ENCODE results near the gene TMEM54.

Gene TMEM54

DNA sequence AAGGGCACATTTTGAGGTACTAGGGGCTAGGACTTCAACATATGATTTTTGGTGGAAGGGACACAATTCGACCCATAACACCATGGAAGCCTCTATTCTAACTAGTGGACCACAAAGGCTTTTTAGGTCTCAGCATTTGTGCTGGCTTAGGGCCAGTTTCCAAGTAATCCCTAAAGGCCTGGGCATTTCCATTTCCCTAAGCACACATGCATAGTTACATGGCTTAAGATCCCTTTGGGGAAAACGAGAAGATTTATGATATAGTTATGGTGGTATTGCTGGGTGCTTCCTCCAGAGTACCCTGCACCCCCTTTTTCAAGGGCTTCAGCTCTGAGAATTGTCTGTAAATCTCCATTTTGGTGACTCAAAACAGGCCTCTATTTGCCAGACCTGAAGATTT, 28.2 kb upstream of the TMEM54 start:
- DNase-seq (ENCODE audit: low read depth): no peak
- TF ChIP-seq, protein P1, sequence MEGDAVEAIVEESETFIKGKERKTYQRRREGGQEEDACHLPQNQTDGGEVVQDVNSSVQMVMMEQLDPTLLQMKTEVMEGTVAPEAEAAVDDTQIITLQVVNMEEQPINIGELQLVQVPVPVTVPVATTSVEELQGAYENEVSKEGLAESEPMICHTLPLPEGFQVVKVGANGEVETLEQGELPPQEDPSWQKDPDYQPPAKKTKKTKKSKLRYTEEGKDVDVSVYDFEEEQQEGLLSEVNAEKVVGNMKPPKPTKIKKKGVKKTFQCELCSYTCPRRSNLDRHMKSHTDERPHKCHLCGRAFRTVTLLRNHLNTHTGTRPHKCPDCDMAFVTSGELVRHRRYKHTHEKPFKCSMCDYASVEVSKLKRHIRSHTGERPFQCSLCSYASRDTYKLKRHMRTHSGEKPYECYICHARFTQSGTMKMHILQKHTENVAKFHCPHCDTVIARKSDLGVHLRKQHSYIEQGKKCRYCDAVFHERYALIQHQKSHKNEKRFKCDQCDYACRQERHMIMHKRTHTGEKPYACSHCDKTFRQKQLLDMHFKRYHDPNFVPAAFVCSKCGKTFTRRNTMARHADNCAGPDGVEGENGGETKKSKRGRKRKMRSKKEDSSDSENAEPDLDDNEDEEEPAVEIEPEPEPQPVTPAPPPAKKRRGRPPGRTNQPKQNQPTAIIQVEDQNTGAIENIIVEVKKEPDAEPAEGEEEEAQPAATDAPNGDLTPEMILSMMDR (IDR thresholded peaks at IDR 0.05; ENCODE audit: insufficient read depth, low read depth, low read length, missing control alignments): no peak
- H3K4me3 ChIP-seq (ENCODE audit: low read depth, low read length): no peak overlapping the region

DNA sequence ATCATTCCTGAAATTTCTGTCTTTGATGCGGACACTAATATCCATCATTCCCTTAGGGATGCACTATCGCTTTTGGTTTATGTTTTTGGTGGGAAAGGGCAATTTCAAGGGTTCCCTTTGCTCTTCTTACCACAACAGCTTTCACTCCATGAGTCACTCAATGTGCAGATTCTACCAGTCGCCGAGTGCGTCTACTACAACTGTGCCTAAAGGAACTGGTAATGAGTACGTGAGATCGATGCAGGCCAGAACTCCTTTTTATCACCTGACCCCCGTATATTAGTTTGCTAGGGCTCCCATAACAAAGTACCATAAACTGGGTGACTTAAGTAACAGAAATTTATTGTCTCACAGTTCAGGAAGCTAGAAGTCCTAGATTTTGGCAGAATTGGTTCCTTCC, 27.5 kb upstream of the TMEM54 start:
- H3K4me3 ChIP-seq (ENCODE audit: low read depth, low read length): no peak overlapping the region
- DNase-seq (ENCODE audit: low read depth): no peak
- TF ChIP-seq, protein P1 (IDR thresholded peaks at IDR 0.05; ENCODE audit: insufficient read depth, low read depth, low read length, missing control alignments): no peak

DNA sequence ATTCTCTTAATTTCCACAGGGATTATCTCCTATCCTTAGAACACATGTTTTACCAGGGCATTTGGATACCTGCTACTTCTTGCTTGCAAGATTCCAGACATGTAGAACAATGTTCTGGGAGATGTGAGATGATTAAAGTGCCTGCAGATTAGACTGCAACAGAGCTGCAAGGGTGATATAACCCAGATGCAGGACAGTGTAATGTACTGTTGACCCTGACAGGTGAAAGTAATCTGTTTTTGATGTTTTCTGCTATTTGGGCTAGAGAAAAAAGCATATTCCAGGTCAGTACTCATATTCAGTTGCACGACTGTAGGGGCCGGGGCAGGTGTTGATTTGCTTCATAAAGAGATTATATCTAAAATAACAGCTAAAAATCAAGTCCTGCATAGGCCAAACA, 27.1 kb upstream of the TMEM54 start:
- no peak overlapping the region for H3K4me3 ChIP-seq (ENCODE audit: low read depth, low read length)
- TF ChIP-seq, protein P1 (IDR thresholded peaks at IDR 0.05; ENCODE audit: insufficient read depth, low read depth, low read length, missing control alignments): no peak
- DNase-seq (ENCODE audit: low read depth): no peak

DNA sequence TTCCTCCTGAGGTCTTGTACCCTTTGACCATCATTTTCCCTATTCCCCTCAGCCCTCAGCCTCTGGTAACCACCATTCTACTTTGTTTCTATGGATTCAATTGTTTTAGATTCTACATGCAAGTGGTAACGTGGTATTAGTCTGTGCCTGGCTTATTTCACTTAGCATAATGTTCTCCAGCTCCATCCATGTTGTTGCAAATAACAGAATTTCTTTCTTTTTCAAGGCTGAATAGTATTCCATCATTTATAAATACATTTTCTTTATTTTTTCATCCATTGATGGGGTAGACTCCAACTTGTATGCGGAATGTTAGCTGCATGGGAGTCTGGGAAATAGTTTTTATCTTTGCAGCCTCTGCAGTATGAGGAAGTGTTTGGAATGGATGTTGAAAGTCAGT, 26.3 kb upstream of the TMEM54 start:
- DNase-seq (ENCODE audit: low read depth): no peak
- H3K4me3 ChIP-seq (ENCODE audit: low read depth, low read length): no peak overlapping the region
- TF ChIP-seq, protein P1 (IDR thresholded peaks at IDR 0.05; ENCODE audit: insufficient read depth, low read depth, low read length, missing control alignments): no peak

DNA sequence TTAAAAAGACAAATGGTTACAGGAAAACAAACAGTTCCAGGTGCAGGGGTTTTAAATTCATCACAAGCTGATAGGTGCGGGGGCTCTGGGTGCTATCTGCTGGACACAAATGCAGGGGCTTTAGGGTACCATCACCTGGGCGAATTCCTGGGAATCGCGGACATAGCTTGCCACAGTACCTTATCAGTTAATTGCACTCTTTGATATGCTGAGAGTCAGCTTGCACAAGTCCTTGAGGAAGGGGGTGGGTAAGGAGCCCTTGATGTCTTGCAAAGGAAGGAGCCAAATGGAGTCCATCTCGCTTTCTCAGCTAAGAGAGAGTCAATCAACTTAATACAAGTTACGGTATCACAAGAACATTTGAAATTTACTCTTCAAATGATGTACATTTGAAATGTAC, 25.4 kb upstream of the TMEM54 start:
- TF ChIP-seq, protein P1 (IDR thresholded peaks at IDR 0.05; ENCODE audit: insufficient read depth, low read depth, low read length, missing control alignments): no peak
- no peak overlapping the region for H3K4me3 ChIP-seq (ENCODE audit: low read depth, low read length)
- DNase-seq (ENCODE audit: low read depth): no peak

DNA sequence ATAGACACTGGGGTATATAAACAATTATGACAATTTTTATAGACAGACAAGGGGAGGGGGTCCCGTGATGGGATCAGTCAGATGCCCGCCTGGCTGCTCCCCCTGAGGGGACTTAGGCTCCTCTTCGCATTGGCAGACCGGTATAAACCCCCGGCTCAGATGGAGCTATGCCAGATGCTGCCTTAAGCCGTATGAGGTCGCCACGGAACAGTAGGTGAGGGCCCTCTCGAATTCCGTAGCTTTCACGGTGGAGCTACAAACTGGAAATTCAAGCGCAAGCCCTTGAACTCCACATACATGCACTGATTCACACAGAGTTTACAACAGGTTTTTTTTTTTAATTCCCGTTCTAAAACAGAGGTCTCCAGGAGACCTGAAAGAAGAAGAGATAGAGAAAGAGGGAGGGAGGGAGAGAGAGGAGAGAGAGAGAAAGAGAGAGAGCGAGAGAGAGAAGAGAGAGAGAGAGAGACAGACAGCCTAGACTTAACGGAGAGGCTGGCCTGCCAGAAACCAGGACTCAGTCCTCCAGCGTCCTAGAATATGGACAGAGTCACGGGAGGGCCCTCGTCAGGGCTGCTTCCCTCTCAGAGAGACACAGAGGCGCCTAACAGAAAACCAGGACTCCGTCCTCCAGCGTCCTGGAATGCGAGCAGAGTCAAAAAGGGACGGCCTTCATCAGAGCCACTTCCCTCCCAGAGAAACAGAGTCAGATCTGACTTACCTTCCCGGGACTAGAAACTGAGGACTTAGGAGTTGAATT, 24.4 kb upstream of the TMEM54 start:
- TF ChIP-seq, protein P1 (IDR thresholded peaks at IDR 0.05; ENCODE audit: insufficient read depth, low read depth, low read length, missing control alignments): no peak
- H3K4me3 ChIP-seq (ENCODE audit: low read depth, low read length): no peak overlapping the region
- no peak for DNase-seq (ENCODE audit: low read depth)

DNA sequence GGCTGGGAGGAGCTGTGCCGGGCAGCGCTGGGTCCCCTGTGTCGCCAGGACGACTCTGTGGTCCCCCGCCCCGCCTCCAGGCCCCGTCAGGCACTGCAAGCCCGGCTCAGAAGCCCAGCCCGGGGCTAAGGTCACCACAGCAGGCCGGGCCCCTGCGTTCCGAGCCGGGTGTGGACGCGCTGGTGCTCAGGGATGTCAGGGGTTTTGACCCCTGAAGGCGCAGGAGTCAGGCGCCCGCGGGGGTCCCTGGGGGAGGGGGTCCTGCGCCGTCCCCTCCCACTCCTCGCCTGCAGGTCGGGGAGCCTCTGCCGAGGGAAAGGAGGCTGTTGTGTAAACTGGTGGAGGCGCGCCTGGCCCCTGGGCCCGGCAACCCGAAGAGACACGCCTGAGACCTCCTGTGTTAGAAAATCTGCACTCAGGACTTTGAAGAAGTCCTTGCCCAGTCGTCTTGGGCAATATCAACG, 23.7 kb upstream of the TMEM54 start:
- TF ChIP-seq, protein P1 (IDR thresholded peaks at IDR 0.05; ENCODE audit: insufficient read depth, low read depth, low read length, missing control alignments): no peak
- no peak overlapping the region for H3K4me3 ChIP-seq (ENCODE audit: low read depth, low read length)
- DNase-seq (ENCODE audit: low read depth): no peak

Data from GM12865 (cell line).